ENCODE data around the gene IRAK2. TPM values are rescaled to one million over a fixed set of nuclear protein-coding genes. Genes with fewer than 3 reads are reported as not detected.
A peak's percentile ranks its signal among the peaks of the same experiment; 100 is the strongest.

The IRAK2 gene
- total RNA-seq, 1 experiment from 2014 or later, result 0.34 TPM

DNA sequence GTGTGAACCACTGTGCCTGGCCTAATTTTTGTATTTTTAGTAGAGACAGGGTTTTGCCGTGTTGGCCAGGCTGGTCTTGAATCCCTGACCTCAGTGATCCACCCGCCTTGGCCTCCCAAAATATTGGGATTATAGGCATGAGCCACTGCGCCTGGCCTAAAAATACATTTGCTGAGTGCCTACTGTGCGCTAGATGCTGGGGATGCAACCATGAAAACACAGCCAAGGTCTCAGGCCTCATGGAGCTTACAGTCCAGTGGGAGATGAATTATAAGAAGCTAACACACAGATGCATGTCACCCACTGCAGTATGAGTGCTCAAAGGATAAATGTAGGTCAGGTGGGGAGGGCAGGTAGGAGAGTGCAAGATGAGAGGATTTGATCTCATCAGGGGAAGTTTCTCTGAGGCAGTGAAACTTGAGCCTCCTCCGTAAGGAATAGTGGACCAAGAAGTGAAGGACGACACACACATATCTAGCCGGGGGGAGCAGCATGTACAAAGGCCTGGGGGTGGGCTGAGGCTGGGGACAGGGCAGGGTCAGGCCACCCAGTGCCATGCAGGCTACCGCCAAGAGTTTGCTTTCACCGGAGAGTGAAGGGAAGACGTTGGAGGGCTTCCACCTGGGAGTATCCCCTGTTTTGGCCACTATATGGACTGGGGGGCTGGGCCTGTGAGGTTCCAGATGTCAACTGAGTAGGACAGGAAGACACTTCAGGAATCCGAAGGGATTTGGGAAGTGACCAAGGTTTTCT, 24.3 kb downstream of the IRAK2 start:
- TF ChIP-seq, protein P1, sequence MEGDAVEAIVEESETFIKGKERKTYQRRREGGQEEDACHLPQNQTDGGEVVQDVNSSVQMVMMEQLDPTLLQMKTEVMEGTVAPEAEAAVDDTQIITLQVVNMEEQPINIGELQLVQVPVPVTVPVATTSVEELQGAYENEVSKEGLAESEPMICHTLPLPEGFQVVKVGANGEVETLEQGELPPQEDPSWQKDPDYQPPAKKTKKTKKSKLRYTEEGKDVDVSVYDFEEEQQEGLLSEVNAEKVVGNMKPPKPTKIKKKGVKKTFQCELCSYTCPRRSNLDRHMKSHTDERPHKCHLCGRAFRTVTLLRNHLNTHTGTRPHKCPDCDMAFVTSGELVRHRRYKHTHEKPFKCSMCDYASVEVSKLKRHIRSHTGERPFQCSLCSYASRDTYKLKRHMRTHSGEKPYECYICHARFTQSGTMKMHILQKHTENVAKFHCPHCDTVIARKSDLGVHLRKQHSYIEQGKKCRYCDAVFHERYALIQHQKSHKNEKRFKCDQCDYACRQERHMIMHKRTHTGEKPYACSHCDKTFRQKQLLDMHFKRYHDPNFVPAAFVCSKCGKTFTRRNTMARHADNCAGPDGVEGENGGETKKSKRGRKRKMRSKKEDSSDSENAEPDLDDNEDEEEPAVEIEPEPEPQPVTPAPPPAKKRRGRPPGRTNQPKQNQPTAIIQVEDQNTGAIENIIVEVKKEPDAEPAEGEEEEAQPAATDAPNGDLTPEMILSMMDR (conservative IDR thresholded peaks at IDR 0.05; ENCODE audit: low read depth, low read length), result no peak
- peaks cover 11% of the 10 kb centered on the region for H3K4me1 ChIP-seq (ENCODE audit: insufficient read depth, low read length, poor library complexity, severe bottlenecking)
- POLR2A ChIA-PET (ENCODE audit: low non-redundant PET), result no interaction called here
- H3K4me3 ChIP-seq (ENCODE audit: low read depth, low read length, poor library complexity, severe bottlenecking), result no peak overlapping the region
- H3K9me3 ChIP-seq (ENCODE audit: low read depth, low read length, poor library complexity, severe bottlenecking), result no peaks in the 10 kb centered on the region
- CTCF ChIA-PET, result no interaction called here
- DNase-seq (ENCODE audit: low spot score), result no peak
- BruUV-seq (replicated peaks), result no TSS peak
- H3K27ac ChIP-seq (ENCODE audit: low read depth, low read length, poor library complexity, severe bottlenecking), result no peak overlapping the region
- H3K27me3 ChIP-seq (replicated peaks; ENCODE audit: insufficient read depth, low read depth, low read length, poor library complexity), result no peaks in the 10 kb centered on the region
- H3K36me3 ChIP-seq (ENCODE audit: insufficient read depth, low read length, poor library complexity, severe bottlenecking), result no peaks in the 10 kb centered on the region
- intact Hi-C loops (cut with micrococcal nuclease; ENCODE audit: unreplicated experiment), result no loop called here

DNA sequence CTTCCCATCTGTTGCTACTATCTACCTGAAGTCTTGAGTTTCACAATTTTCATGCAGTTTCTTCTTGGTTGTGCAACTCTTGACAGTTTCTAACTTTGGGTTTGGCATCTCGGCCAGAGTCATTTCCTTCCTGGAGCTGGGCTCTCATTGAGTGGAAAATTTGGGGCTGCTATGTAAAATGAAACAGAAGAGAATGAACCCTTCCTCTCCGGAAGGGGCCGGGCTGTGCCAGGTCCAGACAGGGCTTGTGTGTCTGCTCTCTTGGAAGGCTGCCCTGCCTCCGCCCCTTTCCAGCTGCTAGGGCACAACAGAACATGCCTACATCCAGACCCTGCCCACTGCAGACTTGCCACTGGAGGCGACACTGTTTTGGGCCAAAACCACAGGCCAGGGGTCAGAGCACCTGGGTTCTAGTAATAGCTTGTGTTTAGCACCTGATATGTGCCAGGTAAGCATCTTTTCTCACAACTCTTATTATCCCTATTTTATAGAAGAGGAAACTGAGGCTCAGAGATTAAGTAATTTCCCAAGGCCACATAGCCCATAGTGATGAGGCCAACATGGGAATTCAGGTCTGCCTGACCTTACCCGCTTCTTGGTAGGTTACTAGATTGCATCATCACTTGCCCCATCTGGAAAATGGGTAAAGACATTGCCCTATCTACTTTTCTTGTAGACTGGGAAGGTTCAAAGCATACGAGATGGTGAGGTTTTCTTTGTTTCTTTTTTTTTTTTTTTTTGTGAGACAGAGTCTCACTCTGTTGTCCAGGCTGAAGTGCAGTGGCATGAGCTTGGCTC, 25.0 kb downstream of the IRAK2 start:
- Histone ChIP-seq H3K36me3 (ENCODE audit: insufficient read depth, low read length, poor library complexity, severe bottlenecking) (no peaks in the 10 kb centered on the region), H3K9me3 (ENCODE audit: low read depth, low read length, poor library complexity, severe bottlenecking) (no peaks in the 10 kb centered on the region), H3K27me3 (replicated peaks; ENCODE audit: insufficient read depth, low read depth, low read length, poor library complexity) (no peaks in the 10 kb centered on the region), H3K4me1 (ENCODE audit: insufficient read depth, low read length, poor library complexity, severe bottlenecking) (peaks cover 11% of the 10 kb centered on the region), H3K27ac (ENCODE audit: low read depth, low read length, poor library complexity, severe bottlenecking) (no peak overlapping the region), H3K4me3 (ENCODE audit: low read depth, low read length, poor library complexity, severe bottlenecking) (no peak overlapping the region)
- POLR2A ChIA-PET (ENCODE audit: low non-redundant PET), result no interaction called here
- no TSS peak for BruUV-seq (replicated peaks)
- CTCF ChIA-PET, result interaction anchor here (0.5 kb wide), 1 partner anchor 73 kb away, joined by 3 read pairs; no protein-coding TSS in a partner anchor
- intact Hi-C loops (cut with micrococcal nuclease; ENCODE audit: unreplicated experiment), result no loop called here
- DNase-seq (ENCODE audit: low spot score), result peak; percentile 74
- TF ChIP-seq, protein P1 (conservative IDR thresholded peaks at IDR 0.05; ENCODE audit: low read depth, low read length), result no peak
- no peak for TF ChIP-seq EZH2 (IDR thresholded peaks at IDR 0.05; ENCODE audit: borderline replicate concordance, low read depth, low read length, poor library complexity, severe bottlenecking)

DNA sequence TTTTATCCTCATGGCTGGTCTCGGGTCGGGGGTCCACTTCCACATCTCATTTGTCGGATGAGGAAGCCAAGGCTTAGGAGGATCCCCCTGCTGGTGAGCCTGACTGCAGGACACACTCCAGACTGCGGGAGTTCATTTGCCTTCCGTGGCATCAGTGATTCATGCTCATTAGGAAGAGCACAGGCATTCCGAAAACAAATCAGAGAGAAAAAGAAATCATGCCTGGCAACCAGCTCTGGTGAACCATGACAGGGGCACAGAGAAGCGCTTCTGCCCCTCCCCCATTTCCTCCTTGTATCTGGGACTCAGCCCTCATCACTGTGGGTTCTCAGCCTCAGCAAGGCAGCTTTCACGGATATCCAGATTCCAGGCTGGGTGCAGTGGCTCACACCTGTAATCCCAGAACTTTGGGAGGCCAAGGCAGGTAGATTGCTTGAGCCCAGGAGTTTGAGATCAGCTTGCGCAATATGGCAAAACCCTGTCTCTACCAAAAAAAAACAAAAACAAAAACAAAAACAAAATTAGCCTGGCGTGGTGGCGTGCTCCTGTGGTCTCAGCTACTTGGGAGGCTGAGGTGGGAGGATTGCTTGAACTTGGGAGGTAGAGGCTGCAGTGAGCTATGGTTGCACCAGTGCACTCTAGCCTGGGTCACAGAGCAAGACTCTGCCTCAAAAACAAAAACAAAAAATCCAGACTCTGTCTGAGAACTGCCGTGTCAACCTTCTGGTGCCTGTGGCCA, 28.4 kb downstream of the IRAK2 start:
- BruUV-seq (replicated peaks), result no TSS peak
- POLR2A ChIA-PET (ENCODE audit: low non-redundant PET), result no interaction called here
- no peak overlapping the region for H3K4me3 ChIP-seq (ENCODE audit: low read depth, low read length, poor library complexity, severe bottlenecking)
- no peaks in the 10 kb centered on the region for H3K9me3 ChIP-seq (ENCODE audit: low read depth, low read length, poor library complexity, severe bottlenecking)
- H3K27ac ChIP-seq (ENCODE audit: low read depth, low read length, poor library complexity, severe bottlenecking), result no peak overlapping the region
- H3K36me3 ChIP-seq (ENCODE audit: insufficient read depth, low read length, poor library complexity, severe bottlenecking), result no peaks in the 10 kb centered on the region
- TF ChIP-seq EZH2 (IDR thresholded peaks at IDR 0.05; ENCODE audit: borderline replicate concordance, low read depth, low read length, poor library complexity, severe bottlenecking), result no peak
- TF ChIP-seq, protein P1 (conservative IDR thresholded peaks at IDR 0.05; ENCODE audit: low read depth, low read length), result peak; percentile 46
- peak; percentile 69 for DNase-seq (ENCODE audit: low spot score)
- no peaks in the 10 kb centered on the region for H3K27me3 ChIP-seq (replicated peaks; ENCODE audit: insufficient read depth, low read depth, low read length, poor library complexity)
- CTCF ChIA-PET, result no interaction called here
- intact Hi-C loops (cut with micrococcal nuclease; ENCODE audit: unreplicated experiment), result no loop called here
- peaks cover 11% of the 10 kb centered on the region for H3K4me1 ChIP-seq (ENCODE audit: insufficient read depth, low read length, poor library complexity, severe bottlenecking)
